ENCODE data around the gene FKBP5.
A peak's percentile ranks its signal among the peaks of the same experiment; 100 is the strongest.
"Not testable (repeated sequence)": the region's sequence is repeated elsewhere in the genome, so short reads cannot be mapped to it uniquely, and the experiment has no call there.

Gene FKBP5

DNA sequence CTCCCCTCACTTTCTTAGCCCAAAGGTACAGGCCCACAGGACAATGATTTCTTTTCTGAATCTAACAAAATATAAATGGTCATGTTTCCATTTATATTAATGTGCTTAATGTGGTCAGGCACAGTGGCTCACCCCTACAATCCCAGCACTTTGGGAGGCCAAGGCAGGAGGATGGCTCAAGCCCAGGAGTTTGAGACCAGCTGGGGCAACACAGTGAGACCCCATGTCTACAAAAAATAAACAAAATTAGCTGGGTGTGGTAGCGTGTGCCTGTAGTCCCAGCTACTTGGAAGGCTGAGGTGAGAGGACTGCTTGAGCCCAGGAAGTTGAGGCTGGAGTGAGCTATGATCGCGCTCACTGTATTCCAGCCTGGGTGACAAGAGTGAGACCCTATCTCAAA is 98.8 kb downstream of the FKBP5 start:
- DNase-seq (ENCODE audit: low read depth in 4 of 4, low spot score in 1 of 4): no peak

DNA sequence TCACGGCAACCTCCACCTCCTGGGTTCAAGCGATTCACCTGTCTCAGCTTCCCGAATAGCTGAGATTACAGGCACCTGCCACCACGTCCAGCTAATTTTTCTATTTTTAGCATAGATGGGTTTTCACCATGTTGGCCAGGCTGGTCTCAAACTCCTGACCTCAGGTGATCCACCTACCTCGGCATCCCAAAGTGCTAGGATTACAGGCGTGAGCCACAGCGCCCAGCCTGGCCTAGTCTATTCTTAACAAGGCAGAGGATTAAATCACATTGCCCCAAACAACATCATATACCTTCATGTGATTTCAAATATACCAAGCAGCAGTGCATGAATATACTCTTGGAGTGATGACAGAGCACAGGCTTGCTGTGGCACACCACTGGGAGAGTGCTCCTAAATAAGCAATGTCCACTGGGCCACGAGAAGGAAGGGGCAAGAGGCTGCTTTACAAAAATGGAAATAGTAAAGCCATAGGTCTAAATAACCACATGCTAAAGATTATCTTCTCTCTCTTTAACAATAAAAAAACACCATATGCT is 99.4 kb downstream of the FKBP5 start:
- no peak for DNase-seq (ENCODE audit: low read depth in 4 of 4, low spot score in 1 of 4)

DNA sequence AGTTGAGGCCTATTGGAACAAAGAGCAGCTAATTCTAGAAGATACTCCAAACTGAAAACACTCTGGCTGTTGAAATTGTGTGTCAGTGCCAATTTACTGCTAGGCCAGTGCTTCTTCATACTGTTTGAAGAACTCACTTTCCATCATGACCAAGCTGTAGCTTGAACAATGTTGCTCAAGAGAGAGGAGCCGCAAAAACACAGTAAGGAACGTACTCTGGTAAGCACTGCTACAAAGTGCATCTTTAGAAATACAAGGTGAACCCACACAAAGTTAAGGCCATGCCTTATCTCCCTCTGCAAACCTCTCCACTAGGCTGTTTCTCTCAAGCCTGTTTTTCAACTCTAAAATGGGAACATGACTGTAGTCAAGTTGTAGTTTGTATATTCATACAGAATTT is 101.5 kb downstream of the FKBP5 start:
- no peak for DNase-seq (ENCODE audit: low read depth in 4 of 4, low spot score in 1 of 4)

DNA sequence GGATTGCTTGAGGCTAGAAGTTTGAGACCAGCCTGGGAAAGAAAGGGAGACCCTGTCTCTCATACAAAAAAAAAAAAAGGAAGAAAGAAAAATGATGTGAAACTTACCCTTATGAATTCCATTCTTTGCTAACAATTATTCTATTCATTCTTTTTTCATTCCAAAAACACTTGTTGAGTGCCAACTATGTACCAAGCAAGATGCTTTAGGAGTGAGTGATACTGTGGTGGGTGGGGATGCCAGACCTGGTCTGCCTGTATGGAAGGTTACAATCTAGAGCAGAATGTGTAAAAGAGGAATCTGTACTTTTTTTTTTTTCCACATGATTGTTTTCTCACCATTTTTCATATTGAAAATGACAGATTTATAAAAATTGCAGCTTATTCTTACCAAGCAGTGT is 102.2 kb downstream of the FKBP5 start:
- DNase-seq (ENCODE audit: low read depth in 4 of 4, low spot score in 1 of 4): no peak

DNA sequence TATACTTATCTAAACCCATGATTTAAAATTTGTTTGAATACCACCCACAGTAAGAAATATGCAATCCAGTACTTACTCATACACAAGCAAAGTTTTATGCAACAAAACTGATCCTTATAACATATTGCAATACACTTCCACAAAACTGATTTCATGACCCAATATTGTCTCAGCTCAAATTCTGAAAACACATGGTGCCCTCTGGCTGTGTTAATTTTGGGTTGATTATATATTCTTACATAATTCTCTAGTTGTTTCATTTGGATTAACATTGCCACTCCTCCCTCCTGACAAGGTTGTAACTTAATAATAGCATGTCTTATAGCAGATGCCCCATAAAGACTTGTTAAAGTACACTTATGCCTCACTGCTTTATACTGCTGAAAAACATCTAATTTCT is 103.1 kb downstream of the FKBP5 start:
- no peak for DNase-seq (ENCODE audit: low read depth in 4 of 4, low spot score in 1 of 4)

DNA sequence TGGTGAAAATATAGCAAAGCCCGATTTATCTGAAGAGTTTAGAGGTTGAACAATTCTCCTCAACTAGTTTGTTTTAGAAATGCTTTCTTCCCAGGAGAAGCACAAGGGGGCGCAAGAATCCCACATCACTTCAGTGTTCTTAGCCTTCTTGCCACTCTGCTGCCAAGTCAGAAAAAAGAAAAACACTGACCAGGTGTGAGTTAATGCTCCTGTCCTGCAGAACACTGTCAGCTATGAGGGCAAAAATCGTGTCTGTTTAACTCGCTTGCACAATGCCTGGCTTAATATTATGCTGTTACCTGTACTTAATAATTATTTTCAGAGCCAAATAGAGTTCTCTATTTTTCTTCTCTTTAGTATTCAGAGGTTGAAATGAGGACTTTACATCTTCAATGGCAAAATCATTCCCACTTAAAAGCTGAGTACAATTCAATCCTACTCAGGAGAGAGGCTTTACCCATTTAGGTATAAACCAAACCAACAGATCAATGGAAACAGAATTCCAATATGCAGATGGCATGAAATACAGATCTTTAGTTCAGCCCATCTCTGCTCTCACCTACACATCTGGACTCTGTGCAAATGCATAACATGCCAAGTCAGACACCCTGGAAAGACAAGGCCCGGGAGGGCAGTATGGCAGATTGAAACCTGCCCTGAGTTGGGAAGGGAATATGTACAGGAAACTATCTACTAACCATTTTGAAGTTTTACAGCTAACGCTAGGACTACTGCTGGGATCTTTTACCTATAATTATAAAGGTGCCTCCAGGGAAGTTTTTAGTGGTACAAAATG is 104.6 kb downstream of the FKBP5 start:
- peak; percentile 42 to 64 (median 54) for DNase-seq (ENCODE audit: low read depth in 4 of 4, low spot score in 1 of 4)

DNA sequence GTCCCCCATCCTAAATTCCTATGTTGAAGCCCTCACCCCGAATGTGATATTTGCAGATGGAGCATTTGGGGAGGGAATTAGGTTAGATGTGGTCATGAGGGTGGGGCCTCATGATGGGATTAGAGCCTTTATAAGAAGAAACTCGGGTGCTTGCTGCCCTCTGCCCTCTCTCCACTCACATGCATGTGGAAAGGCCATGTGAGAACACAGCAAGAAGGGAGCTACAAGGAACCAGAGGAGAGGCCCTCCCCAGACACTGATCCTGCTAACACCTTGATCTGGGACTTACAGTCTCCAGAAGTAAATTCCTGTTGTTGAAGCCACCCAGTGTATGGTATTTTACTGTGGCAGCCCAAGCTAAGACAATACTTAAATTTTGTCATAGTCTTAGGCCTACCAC is 106.4 kb downstream of the FKBP5 start:
- DNase-seq (ENCODE audit: low read depth in 4 of 4, low spot score in 1 of 4): no peak

DNA sequence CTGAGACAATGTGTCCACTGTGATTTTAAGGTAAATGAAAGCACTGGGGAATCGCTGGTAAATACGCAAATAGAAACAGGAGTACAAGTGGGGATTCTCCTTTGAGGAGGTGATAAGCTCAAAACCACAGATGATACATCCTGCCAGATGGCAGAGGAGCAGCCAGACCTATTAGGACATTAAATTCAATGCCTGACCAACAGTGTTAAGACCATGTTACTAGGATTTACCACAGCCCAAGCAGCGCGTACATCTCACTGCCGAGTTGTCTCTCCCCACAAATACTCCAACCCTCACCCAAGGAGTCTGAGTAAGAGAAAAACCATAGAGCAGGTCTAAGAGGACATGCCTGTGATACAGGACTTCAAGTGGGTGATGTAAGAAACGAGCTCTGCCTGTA is 107.1 kb downstream of the FKBP5 start:
- no peak for DNase-seq (ENCODE audit: low read depth in 4 of 4, low spot score in 1 of 4)

DNA sequence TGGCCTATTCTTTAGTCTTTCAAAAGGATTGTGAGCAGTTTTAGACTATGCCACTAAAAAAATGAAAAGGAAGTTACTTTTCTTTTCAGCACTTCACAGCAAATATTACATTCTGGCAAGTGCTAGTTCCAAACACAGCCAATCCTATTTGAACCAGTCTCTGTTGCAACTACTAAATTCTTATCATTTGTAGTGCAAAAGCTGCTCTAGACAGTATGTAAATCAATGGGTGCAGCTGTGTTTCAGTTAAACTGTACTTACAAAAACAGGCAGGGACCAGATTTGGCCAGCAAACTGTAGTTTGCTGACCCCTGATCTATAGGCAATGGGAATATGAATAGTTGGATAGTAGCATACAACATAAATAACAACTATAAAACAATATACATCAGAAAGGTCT is 107.9 kb downstream of the FKBP5 start:
- no peak for DNase-seq (ENCODE audit: low read depth in 4 of 4, low spot score in 1 of 4)

DNA sequence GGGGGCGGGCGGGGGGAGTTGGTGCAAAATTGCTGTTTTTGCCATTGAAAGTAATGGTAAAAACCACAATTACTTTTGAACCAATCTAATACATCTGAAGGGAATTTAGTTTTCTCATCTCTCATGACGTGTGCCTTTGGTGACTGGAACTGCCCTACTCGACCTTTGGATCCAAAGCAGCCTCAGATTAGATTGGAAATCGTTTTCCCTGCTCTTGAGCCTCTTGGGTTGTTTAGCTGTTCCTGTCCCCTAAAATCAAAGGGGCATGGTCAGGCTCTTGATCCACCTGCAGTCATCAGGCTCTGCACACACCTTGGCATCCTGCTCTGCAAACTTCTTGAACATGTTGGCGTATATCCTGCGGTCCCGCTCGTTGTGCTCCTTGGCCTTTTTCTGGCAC is 112.0 kb downstream of the FKBP5 start:
- no peak for DNase-seq (ENCODE audit: low read depth in 4 of 4, low spot score in 1 of 4)

DNA sequence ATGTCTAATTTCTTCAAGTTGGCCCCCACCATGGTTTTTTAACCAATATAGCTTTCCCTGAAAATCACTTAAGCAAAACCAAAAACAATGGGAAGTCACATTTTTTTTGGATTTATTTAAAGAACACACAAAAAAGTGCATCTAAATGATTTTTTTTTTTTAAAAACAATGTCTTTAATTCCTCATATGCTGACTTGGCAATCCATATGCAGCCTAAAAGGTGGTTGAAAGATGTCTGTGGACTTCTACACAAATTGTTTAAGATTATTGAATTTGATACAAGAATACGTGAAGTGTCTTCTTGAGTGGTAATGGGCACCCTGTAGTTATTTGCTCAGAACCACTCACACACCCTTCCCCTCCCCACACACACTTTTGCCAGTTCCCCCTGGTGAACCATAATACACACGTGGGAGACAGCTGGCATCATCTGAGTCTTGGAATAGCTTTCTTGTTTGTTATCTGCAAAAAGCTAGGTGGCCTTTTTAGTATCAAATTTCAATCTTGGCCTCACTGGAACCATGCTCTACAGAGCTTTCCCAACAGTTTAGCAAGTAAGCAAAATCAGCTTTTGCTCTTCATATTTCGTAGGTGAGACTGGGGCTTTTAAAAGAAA is 115.1 kb downstream of the FKBP5 start:
- DNase-seq (ENCODE audit: low read depth in 4 of 4, low spot score in 1 of 4): no peak

DNA sequence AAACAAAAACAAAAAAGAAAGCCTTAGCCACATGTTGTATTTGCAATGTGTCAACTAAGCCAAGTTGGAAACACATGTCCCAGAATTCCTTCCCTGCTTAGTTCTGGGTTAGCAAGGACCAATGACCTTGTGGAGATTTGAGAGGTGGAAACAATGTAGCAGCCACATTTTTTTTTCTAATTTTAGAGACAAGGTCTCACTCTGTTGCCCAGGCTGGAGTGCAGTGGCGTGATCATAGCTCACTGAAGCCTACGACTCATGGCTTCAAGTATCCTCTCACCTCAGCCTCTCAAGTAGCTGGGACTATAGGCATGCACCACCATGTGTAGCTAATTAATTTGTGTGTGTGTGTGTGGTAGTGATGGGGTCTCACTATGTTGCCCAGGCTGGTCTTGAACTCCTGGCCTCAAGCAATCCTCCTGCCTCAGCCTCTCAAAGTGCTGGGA is 117.8 kb downstream of the FKBP5 start:
- DNase-seq (ENCODE audit: low read depth in 4 of 4, low spot score in 1 of 4): not testable (repeated sequence)

DNA sequence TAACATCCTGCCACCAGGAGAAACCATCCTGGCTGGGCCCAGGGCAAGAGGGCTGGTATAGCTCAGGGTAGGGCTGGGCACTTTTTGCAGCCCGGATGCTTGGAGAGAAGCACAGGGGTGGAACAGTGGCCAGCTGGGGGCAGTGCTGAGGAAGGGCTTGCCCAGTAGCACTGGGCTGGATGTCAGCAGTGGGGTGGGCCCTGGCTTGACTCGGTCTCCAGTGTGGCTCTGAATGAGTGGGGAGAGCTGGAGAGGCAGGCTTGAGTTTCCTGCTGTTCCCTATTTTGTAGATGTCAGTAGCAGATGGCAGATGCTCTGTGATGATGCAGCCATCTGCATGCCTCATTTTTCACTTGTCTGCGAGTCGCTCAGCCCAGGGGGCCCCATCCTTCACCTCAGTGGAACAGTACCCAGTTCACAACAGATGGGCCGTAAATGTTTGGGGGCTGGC is 119.7 kb downstream of the FKBP5 start:
- peak in 3 of 4 experiments; percentile 5 to 34 (median 9) for DNase-seq (ENCODE audit: low read depth in 4 of 4, low spot score in 1 of 4)

DNA sequence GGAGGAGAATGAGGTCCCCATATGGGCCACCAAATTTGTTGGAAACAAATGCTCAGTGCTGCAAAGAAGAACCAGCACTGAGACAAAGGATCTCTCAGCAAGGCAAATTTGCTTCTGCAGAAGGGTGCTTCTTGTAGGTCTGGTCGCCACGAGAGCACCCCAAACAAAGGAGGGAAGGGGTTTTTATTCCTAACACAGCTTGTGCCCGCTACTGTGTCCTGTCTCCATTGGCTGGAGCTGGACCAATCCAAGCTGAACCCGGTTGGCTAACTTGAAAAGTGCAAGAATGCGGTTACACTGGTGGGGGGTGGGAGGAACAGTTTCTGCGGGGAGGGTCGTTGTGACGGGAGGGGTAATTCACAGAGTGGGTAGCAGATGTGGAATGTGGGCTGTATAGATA is 121.9 kb downstream of the FKBP5 start:
- no peak for DNase-seq (ENCODE audit: low read depth in 4 of 4, low spot score in 1 of 4)

DNA sequence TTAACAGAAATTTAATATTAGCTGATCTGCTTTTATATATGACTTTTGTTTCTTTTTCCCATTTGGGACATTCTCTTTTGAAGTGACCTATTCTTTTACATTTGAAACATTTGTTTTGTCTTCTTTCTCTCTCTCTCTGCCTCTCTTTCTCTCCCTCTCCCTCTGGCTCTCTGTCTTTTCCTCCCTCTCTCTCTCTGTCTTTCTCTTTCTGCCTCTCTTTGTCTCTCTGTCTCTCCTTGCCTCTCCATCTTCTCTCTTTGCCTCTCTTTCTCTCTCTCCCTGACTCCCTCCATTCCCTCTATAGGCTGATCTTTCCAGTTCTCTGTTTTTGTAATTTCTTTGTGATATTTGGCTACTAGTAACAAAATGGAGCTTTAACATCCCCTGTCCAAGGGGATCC is 124.0 kb downstream of the FKBP5 start:
- DNase-seq (ENCODE audit: low read depth in 4 of 4, low spot score in 1 of 4): no peak

DNA sequence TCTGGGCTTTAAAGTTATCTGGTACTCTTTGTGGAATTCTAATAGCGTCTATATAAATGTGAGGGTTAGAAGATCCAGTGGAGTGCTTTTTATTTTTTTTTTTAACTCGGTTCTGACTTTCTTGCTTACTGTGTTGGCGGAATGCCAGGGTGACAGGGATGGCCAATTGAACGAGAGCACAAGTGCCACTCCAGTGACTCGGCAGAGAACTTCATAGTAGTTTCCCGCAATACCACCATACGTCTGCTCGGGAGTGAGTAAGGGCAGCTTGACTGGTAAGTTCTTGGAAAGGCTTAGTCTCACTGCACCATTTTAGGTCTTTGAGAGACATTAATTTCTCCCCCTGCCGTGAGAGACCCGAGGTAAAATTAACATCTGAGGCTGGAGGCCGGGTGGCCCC is 126.7 kb downstream of the FKBP5 start:
- no peak for DNase-seq (ENCODE audit: low read depth in 4 of 4, low spot score in 1 of 4)

DNA sequence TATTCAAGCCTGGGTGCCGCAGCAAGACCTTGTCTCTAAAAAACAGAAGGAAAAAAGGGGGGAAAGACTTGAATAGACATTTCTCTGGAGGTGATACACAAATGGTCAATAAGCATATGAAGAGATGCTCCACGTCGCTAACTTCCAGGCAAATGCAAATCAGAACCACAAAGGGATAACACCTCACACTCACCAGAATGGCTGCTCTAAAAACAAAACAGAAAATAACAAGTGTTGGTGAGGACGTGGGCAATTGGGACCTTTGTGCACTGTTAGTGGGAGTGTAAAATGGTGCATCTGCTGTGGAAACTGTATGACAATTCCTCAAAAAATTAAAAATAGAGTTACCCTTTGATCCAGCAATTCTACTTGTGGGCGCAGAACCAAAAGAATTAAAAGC is 127.6 kb downstream of the FKBP5 start:
- no peak for DNase-seq (ENCODE audit: low read depth in 4 of 4, low spot score in 1 of 4)

DNA sequence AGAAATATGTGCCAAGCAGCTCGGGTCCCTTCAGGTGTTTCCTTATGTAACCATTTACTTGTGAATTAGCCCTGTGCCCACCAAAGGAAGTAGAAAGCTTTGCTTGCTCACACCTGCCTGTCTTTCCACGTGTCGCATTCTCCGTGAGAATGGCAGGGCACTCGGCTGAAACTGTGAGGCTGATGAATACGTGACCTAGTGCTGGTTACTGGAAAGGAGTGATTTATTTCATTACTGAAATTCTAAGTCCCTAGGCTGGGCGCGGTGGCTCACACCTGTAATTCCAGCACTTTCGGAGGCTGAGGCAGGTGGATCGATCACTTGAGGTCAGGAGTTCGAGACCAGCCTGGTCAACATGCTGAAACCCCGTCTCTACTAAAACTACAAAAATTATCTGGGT is 130.1 kb downstream of the FKBP5 start:
- DNase-seq (ENCODE audit: low read depth in 4 of 4, low spot score in 1 of 4): no peak

DNA sequence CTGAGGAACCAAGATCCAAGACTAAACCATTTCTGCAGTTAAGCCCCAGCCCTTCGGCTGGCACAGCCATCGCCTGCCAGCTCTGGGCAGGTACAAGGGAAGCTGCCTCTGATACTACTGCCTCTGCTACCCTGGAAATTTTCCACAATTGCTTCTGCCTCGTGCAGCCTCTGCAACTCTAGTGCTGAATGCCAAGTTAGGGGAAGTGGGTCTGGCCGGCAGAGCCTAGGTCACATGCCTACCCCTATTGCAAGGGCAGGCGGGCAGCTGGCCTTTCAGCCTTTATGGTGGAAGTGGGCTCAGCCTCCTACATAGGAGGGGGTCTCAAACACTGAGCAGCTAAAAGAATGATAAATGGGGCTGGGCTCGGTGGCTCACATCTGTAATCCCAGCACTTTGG is 131.5 kb downstream of the FKBP5 start:
- no peak for DNase-seq (ENCODE audit: low read depth in 4 of 4, low spot score in 1 of 4)

DNA sequence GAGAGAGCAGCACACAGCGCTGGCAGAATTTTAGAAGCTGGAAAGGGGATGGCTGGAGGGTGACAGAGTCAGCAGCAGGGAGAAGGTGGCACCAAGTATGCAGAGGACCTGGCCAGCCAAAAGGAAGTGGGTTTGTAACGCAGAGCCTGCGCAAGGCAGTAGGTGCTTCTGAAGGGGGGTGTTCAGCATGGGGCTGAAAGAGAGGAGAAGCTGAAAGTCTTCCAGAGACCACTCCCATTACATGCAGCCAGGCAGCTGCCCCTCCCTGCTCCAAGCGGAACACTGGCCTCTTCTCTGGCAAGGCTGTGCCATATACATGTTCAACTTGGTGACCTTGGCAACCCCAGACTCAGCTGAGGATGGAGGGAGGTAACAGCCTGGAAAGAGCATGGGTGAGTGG is 133.9 kb downstream of the FKBP5 start:
- DNase-seq (ENCODE audit: low read depth in 4 of 4, low spot score in 1 of 4): no peak

DNA sequence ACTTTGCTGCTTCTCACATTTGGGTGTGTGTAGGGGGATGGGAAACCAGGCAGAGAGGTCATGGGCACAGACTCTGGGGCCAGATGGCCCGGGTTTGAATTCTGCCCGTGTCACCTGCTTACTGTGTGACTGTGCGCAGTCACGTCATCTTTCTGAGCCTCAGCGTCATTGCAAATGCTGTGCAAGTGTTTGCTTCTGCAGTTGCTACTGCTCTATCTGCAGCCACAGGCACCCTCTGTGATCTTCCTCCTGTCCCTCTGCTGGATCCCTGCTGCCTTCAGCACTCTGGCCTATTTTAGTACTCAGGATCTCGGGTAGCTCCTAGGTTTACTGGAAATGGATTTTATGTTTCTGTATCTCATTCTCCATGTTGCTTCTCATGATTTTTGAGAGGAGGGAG is 135.4 kb downstream of the FKBP5 start:
- no peak for DNase-seq (ENCODE audit: low read depth in 4 of 4, low spot score in 1 of 4)

DNA sequence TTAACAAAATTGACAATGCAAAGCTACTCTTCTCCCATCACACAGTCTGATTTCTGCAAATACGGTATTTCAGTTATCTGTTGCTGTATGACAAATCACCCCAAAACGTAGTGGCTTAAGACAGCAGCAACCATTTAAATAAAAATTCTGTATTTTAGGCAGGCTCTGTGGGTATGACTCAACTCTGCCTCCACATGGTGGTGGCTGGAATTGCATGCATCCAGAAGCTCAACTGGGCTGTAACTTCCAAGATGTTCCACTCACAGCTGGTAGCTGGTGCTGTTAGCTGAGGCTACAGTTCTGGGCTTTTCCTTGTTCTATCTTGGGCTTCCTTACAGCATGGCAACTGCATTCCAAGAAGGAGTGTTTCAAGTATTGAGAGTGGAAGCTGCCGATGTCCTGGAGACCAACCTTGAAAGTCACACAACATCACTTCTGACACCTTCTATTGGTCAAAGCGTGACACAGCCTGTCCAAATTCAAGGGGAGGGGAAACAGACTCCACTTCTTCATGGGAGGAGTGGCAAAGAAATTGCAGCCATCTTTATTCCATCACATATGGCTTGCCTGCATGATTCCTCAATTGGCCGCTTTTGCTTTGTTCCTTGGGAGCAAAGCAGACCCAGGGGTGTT is 136.3 kb downstream of the FKBP5 start:
- peak in 3 of 4 experiments; percentile 32 to 52 (median 37) for DNase-seq (ENCODE audit: low read depth in 4 of 4, low spot score in 1 of 4)
